ENCODE results near the gene TRAIP.

The TRAIP gene

DNA sequence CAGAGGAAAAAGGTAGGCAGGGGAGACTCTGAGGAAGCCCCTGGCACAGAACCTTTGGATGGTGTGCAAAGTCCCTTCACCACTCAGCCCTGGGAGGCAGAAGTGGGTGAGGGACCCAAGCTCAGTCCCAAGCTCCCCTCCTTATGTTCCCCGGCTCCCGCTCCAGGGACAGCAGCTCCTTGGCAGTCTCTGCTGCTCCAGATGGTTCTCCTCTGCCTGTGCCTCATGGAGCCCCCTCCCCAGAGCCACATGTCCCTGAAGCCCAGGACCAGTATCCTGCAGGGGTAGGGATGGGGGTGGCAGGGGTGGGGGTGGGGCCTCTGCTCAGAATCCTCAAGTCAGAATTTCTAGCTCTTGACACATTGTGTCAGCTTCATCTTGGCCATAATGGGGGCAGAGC, 21.4 kb upstream of the TRAIP start:
- FAIRE-seq, result no peak
- no peak for DNase-seq (ENCODE audit: insufficient read length, low spot score)

DNA sequence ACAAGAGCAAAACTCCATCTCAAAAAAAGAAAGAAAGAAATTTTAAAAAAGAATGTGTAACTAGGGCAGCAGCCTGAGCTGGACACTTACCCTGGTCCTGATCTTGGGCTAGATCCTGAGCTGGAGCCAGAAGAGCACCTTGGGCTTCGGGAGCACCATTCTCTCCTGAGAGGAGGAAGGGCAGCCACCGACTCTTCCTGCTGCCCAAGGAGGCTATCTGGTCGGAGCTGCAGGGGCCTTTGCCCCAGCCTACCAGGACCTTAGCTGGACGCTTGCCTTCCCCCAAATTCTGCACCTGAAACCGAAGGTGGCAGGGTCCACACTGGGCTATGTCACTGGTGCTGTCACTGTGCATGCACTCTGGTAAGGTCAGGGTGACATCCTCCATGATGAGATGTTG, 20.2 kb upstream of the TRAIP start:
- no peak for FAIRE-seq

DNA sequence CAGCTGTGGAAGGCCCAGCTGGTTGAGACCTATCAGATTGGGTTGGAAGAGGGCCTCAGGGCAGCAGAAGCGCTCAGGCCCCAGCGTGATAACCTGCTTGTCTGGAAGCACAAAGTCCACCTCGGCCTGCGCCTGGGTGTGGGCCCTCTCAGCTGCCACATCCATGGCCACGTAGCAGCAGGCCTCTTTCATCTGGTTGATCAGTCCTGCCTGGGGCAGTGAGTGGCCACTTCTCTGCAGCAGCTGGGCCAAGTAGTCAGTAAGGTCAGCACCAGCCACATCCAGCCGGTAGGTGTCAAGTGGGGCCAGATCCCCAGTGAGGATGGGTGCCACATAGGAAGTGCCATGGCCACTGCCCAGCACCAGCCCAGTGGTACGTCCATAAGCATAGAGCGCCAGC, 17.3 kb upstream of the TRAIP start:
- DNase-seq (ENCODE audit: insufficient read length, low spot score) (no peak), FAIRE-seq (no peak)

More for the DNA sequence above, 20.2 kb upstream of the TRAIP start:
- DNase-seq (ENCODE audit: insufficient read length, low spot score), result no peak

GRCh38 chr3:49872801-49873281, 16.5 kb upstream of the TRAIP start:
- DNase-seq (ENCODE audit: insufficient read length, low spot score) (no peak), FAIRE-seq (no peak)

- FAIRE-seq, result no peak
- no peak for DNase-seq (ENCODE audit: insufficient read length, low spot score)
Measured at GRCh38 chr3:49871531-49872153, 15.3 kb upstream of the TRAIP start.

GRCh38 chr3:49869525-49870126, 13.3 kb upstream of the TRAIP start, which contains the start of gene CAMKV:
CAMKV (minus strand) TSS chr3:49869906; CDS start chr3:49862388, 7,518 bp downstream.
- FAIRE-seq (no peak), DNase-seq (ENCODE audit: insufficient read length, low spot score) (no peak)

DNA sequence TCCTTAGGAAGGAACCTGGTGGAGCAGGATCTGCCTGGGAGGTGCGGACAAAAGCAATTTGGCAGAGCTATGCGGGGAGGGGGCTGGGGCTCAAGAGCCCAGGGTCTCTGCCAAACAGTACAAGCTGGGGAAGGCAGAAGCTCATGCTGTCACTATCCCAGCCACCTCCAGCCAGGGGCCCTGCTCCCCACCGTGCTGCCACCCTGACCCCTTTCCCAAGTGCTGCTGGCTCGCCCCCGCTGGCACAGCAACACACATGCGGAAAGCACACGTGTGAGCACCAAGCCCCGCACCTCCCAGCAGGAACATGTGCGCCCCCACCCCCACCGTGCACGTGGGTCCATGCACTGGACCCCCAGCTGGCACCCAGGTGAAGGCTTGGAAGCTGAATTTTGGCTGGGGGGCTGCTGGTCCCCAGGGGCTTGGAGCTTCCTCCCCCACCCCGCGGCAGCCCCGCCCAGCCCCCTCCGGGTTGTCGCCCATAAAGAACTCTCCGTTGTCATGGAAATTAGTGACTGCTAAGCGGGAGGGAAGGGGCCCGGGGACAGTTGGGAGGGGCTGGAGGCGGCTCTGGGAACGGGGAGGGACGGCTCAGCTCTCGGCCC, 12.6 kb upstream of the TRAIP start:
- no peak for FAIRE-seq

DNA sequence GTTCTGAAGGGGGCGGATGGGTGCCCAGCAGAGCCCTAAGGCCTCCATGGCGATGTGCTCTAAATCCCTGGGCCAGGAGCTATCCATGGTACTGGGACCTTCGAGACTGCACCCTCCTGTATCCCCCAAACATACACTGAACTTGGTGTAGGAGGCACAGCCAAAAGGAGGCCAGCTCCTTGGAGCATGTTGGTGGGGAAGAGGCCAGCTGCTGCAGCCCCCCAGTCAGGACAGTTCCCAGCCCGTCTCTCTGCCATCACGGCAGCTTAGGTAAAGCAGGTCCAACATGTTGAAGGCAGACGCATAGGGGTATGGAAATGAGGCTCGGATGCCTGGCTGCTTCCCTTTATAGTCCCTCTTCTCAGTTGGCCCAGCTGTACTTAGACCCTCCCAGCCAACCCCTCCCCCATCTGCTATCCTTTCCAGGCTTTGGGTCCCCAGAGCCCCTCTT, 11.5 kb upstream of the TRAIP start:
- DNase-seq (ENCODE audit: insufficient read length, low spot score) (no peak), FAIRE-seq (no peak)

More for the DNA sequence above, 12.6 kb upstream of the TRAIP start:
- DNase-seq (ENCODE audit: insufficient read length, low spot score), result no peak

GRCh38 chr3:49867400-49867799, 11.0 kb upstream of the TRAIP start:
- DNase-seq (ENCODE audit: insufficient read length, low spot score) (no peak), FAIRE-seq (no peak)

- no peak for DNase-seq (ENCODE audit: insufficient read length, low spot score)
- no peak for FAIRE-seq
Measured at GRCh38 chr3:49865198-49865784, 8.9 kb upstream of the TRAIP start.

GRCh38 chr3:49864505-49864904, 8.1 kb upstream of the TRAIP start:
- no peak for FAIRE-seq
- DNase-seq (ENCODE audit: insufficient read length, low spot score), result no peak

DNA sequence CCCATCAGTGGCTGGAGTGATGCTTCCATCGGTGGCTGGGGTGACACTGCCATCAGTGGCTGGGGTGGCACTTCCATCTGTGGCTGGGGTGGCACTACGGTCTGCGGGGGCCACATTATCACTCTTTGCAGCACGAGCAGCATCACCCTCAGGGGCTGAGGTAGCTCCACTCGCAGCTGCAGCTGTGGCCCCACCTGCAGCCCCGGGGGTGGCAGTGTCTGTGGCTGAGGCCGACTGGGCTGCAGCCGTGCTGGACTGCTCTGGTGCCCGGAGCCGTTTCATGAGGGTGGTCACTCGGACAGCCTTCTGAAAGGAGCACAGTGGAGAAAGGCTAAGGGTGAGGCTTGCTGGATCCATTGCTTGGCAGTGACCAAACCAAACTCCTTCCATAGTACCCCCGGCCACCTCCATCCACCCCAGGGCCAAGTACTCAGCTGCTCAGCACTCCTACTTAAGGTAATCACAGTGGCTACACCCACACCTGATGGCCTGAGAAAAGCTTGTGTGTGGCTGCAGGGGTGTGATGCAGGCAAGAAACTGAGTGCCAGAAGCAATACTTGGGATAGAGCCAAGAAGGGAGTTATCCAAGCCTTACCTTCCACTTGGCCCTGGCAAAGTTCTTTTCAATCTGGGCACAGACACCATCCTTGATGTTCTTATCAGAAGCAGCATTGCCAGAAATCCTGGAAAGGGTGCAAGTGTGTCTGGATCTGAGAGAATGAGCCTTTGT, 3.4 kb upstream of the TRAIP start:
- DNase-seq (ENCODE audit: insufficient read length, low spot score), result no peak
- no peak for FAIRE-seq

DNA sequence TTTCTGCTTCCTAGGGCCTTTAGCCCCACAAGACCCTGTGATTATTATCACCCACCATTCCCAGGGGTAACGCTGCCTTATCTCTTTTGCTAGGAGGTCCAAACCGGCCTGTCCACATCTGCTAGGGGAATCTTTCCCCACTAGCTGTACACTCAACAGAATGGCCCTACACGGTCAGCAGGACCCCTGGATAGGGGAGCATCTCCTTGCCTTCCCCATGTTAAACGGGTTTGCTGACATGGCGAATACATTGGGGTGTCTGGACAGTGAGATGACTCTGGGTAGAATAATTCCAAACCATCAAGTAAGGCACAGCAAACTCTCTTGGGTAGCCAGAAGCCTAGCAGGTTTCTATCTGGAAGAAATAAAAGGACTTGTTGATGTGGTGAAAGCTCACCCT, 702 bp downstream of the TRAIP start:
- FAIRE-seq, result no peak
- DNase-seq (ENCODE audit: insufficient read length, low spot score), result no peak

DNA sequence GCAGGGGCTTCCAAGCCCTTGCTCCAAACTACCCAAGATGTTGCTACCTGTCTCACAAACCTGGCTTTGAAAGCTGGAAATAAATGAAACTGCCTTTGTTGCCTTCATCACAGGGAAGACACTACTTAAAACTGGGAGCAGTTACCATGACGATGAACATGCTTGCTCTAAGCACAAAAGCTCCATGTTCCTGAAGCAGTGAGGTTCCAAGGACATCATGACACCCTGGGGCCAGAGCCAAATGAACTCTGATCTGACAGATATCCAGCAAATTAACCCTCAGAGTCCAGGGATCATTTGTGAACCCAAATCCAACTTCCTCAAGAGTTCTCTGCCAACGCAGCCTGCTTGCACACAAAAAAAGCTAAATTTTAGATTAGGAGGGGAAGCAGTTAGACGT, 10.7 kb downstream of the TRAIP start:
- DNase-seq (ENCODE audit: insufficient read length, low spot score) (no peak), FAIRE-seq (no peak)

- FAIRE-seq, result no peak
- DNase-seq (ENCODE audit: insufficient read length, low spot score), result no peak
Measured at GRCh38 chr3:49844464-49845183, 11.7 kb downstream of the TRAIP start.

DNA sequence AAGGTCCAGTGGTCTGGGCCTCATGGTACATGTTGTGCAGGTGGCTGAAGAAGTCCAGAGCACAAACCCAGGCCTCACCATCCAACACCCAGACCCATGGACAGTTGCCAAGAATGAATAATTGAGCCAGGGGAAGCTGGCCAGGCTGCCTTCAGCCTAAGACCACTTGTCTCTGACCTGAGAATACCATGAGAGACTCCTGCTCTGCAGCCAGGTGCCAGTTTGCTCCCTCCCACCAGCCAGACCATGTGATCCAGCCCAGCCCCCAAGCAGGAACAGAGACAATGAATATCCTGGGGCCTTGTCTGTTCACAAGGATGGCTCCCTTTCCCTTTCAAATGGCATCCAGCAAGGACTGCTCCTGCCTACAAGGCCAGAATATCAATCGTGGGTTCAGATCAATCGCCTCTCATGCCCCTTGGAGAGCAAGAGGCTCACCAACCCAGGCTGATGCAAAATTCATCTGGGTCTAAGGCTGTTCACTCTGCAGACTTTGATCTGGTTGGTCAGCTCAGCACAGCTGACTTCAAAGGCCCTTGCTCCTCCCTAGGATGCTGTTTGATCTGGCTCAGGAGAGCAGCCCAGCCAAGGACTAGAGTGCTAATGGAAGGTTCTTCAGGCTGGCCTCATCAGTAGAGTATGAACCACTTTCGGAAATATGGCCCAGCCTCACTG, 13.4 kb downstream of the TRAIP start:
- no peak for FAIRE-seq
- no peak for DNase-seq (ENCODE audit: insufficient read length, low spot score)

DNA sequence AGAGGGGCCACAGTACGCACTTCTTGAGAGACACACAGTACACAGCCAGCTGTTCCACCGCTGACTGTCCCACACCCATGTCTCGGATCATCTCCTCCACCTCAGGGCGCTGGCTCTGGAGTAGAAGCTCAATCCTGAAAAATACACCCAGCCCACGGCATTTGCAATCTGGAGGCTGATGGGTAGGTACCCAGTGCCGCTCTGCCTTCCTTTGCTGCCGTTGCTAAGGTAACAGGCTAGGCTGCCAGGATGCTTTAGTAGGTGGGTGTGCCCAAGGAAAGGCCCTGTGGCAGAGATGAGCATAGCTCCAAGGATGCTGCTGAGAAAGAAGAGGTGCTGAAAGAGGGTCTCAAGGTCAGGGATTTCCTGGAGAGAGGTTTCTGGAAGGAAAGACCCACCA, 14.6 kb downstream of the TRAIP start:
- FAIRE-seq (no peak), DNase-seq (ENCODE audit: insufficient read length, low spot score) (no peak)

DNA sequence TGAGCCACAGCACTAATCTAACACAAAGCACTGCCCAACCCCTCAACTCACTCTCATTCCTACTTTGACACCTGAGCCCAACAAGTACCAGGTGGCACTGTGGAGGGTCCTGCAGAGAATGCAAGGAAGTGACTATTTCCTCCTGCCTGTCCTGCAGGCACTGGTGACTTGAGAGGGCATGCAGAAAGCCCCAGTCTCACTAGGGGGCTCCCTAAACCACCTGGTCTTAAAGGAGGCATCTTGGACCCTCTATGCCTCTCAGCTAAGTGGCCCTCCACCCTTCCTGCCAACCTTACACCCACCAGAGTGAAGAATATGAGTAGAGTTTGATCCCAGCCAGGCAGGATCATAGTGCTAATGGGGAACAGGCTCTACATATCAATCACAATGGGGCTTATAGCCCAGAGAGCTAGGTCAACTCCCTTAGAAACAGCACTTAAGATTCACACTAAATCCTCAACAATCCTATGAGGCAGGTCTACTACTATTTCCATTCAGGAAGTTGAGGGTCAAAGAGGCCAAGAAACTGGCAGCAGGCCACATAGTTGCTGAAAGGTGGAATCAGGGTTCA, 15.2 kb downstream of the TRAIP start:
- DNase-seq (ENCODE audit: insufficient read length, low spot score) (no peak), FAIRE-seq (no peak)

DNA sequence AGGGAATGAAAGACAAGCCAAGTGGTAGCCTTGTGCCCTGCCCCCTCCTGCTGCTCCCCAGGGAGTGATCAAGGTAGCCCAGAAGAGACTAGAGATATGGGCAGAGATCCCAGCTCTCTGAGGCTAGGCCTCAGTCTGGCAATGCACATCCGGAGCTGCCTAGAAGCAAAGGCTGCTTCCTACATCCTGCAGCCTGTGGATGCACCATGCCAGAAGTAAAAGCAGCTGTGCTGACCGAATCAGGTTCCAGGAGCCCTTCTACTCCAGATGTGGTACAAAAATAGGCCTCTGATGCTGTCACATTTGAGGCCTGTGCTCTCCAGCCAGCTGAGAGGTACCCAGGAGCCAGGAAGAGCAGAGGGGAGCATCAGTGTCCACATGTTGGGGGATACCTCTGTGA, 16.0 kb downstream of the TRAIP start:
- DNase-seq (ENCODE audit: insufficient read length, low spot score), result no peak
- FAIRE-seq, result no peak
